ENCODE results near the gene HMGB1.
A peak's percentile ranks its signal among the peaks of the same experiment; 100 is the strongest.

Gene HMGB1

GRCh38 chr13:30465593-30466357 is at the start of gene HMGB1:
Gene HMGB1 (minus strand): TSS chr13:30465936. CDS start chr13:30463680, 2,256 bp downstream.
- DNase-seq = peak; percentile 99

GRCh38 chr13:30510811-30511371 is 45.2 kb upstream of the HMGB1 start:
- DNase-seq = no peak

GRCh38 chr13:30510091-30510490 is 44.4 kb upstream of the HMGB1 start:
- DNase-seq = no peak

GRCh38 chr13:30509254-30510050 is 43.7 kb upstream of the HMGB1 start:
- no peak for DNase-seq

GRCh38 chr13:30504081-30504480 is 38.3 kb upstream of the HMGB1 start:
- DNase-seq = peak; percentile 72

- DNase-seq = no peak
Observed at GRCh38 chr13:30502237-30502636, 36.5 kb upstream of the HMGB1 start.

- DNase-seq = no peak
Observed at GRCh38 chr13:30499338-30499737, 33.6 kb upstream of the HMGB1 start.

GRCh38 chr13:30496147-30496546 is 30.4 kb upstream of the HMGB1 start:
- no peak for DNase-seq

GRCh38 chr13:30495746-30496145 is 30.0 kb upstream of the HMGB1 start:
- DNase-seq = no peak

GRCh38 chr13:30493658-30494381 is 28.1 kb upstream of the HMGB1 start:
- DNase-seq = no peak

GRCh38 chr13:30487075-30487470 is 21.3 kb upstream of the HMGB1 start:
- DNase-seq = no peak

- DNase-seq = no peak
Observed at GRCh38 chr13:30486230-30487074, 20.7 kb upstream of the HMGB1 start.

GRCh38 chr13:30481241-30481760 is 15.6 kb upstream of the HMGB1 start:
- no peak for DNase-seq

GRCh38 chr13:30480292-30480950 is 14.7 kb upstream of the HMGB1 start:
- DNase-seq = no peak

- DNase-seq = no peak
Observed at GRCh38 chr13:30479883-30480219, 14.1 kb upstream of the HMGB1 start.

- DNase-seq = no peak
Observed at GRCh38 chr13:30479154-30479882, 13.6 kb upstream of the HMGB1 start.

- DNase-seq = peak; percentile 55
Observed at GRCh38 chr13:30477346-30478195, 11.8 kb upstream of the HMGB1 start.

- no peak for DNase-seq
Observed at GRCh38 chr13:30473675-30474074, 7.9 kb upstream of the HMGB1 start.

- peak; percentile 69 for DNase-seq
Observed at GRCh38 chr13:30466841-30467252, 1.1 kb upstream of the HMGB1 start.

GRCh38 chr13:30466358-30466714 is 600 bp upstream of the HMGB1 start:
- DNase-seq = no peak

All from GF-D8 (cell line).